Natural killer cell (primary cell): ENCODE data around the gene TMEM191B. TPM values are rescaled to one million over a fixed set of nuclear protein-coding genes. Genes with fewer than 3 reads are reported as not detected.
"Not testable (repeated sequence)": the region's sequence is repeated elsewhere in the genome, so short reads cannot be mapped to it uniquely, and the experiment has no call there.

Source experiments
- ATAC-seq, 3 donors: fragments of 150-1000 bp in 2 of 3; fragments of 200-7000 bp in 1 of 3; cut with Tn5 transposase; 1 replicate in 1 of 3; 2 replicates in 2 of 3; pipeline ENCODE4 v1.10.0; 2021; ENCODE audit warnings: mild to moderate bottlenecking in 2 of 3, moderate library complexity in 2 of 3
- DNase-seq, 2 donors: peaks; one replicate each; pipeline versions ENCODE4 v3.0.0 to v3.0.0-alpha.2; 2013 to 2021; ENCODE audit warnings: mixed read lengths in 1 of 2
- H3K27ac ChIP-seq: one replicate; pipeline ENCODE4 v1.5.1; 2013; ENCODE audit warnings: mild to moderate bottlenecking, low read length
- H3K27me3 ChIP-seq: one replicate; pipeline ENCODE4 v1.6.1; 2013; ENCODE audit warnings: low read length; ENCODE audit not compliant: control insufficient read depth, insufficient read depth
- H3K36me3 ChIP-seq: one replicate; pipeline ENCODE4 v1.6.1; 2013; ENCODE audit warnings: low read length; ENCODE audit not compliant: control insufficient read depth, insufficient read depth
- H3K4me1 ChIP-seq: one replicate; pipeline ENCODE4 v1.6.1; 2013; ENCODE audit warnings: low read length; ENCODE audit not compliant: control insufficient read depth, insufficient read depth
- H3K4me3 ChIP-seq: one replicate; pipeline ENCODE4 v1.5.1; 2013; ENCODE audit warnings: low read length
- H3K9me3 ChIP-seq: one replicate; pipeline ENCODE4 v1.6.1; 2013; ENCODE audit warnings: low read length; ENCODE audit not compliant: control insufficient read depth, insufficient read depth
- H3K27ac Mint-ChIP-seq, 2 donors: one replicate each; pipeline ENCODE4 v1.8.0; 2022; ENCODE audit warnings: mild to moderate bottlenecking in 2 of 2, mixed read lengths in 2 of 2, moderate library complexity in 1 of 2
- H3K27me3 Mint-ChIP-seq, 2 donors: one replicate each; pipeline ENCODE4 v1.8.0; 2022; ENCODE audit warnings: low read depth in 2 of 2, mixed read lengths in 2 of 2
- H3K36me3 Mint-ChIP-seq: one replicate; pipeline ENCODE4 v1.8.0; 2022; ENCODE audit warnings: mixed read lengths
- H3K4me1 Mint-ChIP-seq, 2 donors: one replicate each; pipeline ENCODE4 v1.8.0; 2022; ENCODE audit warnings: mixed read lengths in 2 of 2
- H3K4me3 Mint-ChIP-seq: one replicate; pipeline ENCODE4 v1.8.0; 2022; ENCODE audit warnings: mild to moderate bottlenecking, moderate library complexity, mixed read lengths
- H3K9me3 Mint-ChIP-seq, 2 donors: one replicate each; pipeline ENCODE4 v1.8.0; 2022; ENCODE audit warnings: mixed read lengths in 2 of 2
- WGBS: methylation state at CpG from one replicate; pipeline ENCODE4 v1.1.7; 2013; ENCODE audit warnings: missing lambda C conversion rate; ENCODE audit not compliant: insufficient coverage; 5-methylcytosine and 5-hydroxymethylcytosine counted together
- intact Hi-C: fragments of 100-400 bp; cut with micrococcal nuclease; formaldehyde crosslinking; loops from one replicate; pipeline ENCODE4 v1.14.2; 2022
- total RNA-seq, 4 donors: library from RNA; stranded (reverse); fragments of 120-200 nt in 1 of 4; gene quantifications; one replicate each; pipeline versions ENCODE4 v1.2.3 to v1.2.4, GENCODE V29; 2013 to 2022

The TMEM191B gene
- total RNA-seq, 3 donors from 2014 or later (not counting 1 experiment from before 2014, with no cell fraction given), result 1.6 to 8.5 (median 6.5) TPM

DNA sequence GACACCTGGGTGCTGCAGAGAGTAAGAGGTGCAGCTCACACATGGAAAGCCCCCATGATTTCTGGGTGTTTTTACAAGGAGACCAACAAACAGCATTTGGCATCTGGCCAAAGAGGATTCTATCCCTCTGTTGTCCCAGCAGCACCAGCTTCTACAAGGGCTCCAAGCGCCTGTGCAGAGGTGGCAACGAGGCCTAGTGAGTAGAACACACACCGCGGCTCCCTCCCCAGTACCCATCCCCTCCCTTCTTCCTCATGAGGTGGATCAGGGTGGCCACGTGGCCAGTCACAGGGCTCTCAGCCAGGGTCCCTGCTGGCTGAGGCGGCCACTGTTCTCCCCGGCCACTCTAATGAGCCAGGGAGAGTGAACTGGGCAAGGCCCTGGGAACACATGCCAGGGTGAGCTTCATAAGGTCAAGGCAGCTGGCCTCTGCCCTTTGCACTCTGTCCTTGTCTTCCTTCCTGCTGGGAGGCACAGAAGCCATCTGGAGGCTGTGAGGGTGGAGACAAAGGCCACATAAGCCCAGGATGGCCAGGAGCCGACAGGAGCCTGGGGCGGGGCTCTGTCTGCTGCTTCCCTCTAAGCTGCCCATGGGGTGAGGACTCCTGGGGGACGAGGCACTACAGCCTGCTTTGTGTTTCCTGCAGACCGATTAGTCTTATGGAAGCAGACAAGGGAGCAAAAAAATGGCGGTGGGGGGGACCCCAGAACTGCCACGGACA is 22.0 kb downstream of the TMEM191B start:
- H3K4me3 Mint-ChIP-seq, ATAC-seq, H3K27me3 ChIP-seq, H3K4me1 ChIP-seq, intact Hi-C loops, H3K4me1 Mint-ChIP-seq, H3K9me3 ChIP-seq, H3K36me3 ChIP-seq, H3K27ac ChIP-seq, H3K27ac Mint-ChIP-seq, H3K4me3 ChIP-seq, H3K27me3 Mint-ChIP-seq, DNase-seq, H3K9me3 Mint-ChIP-seq, H3K36me3 Mint-ChIP-seq: not testable (repeated sequence)
- WGBS, result 97% methylated on average over 4 of the region's 13 CpGs

DNA sequence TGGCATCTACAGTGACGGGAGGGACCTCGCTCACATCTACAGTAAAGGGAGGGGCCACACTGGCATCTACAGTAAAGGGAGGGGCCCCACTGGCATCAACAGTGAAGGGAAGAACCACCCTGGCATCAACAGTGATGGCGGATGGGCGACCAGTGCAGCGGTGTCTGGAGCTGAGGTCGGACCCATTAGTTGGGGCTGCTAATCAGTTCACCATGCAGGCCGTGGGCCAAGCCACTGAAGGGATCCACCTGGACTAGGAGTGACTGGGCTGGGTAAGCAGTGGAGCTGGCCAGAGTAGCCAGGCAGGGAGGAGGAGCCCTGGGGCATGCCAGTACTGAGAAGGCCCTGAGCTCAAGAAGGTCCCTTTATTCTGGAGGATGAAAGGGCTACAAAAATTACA is 23.4 kb downstream of the TMEM191B start:
- H3K9me3 ChIP-seq, H3K9me3 Mint-ChIP-seq, intact Hi-C loops, H3K4me1 Mint-ChIP-seq, H3K4me1 ChIP-seq, H3K27ac Mint-ChIP-seq, H3K27ac ChIP-seq, H3K36me3 Mint-ChIP-seq, ATAC-seq, DNase-seq, H3K4me3 ChIP-seq, H3K27me3 Mint-ChIP-seq, H3K27me3 ChIP-seq, H3K4me3 Mint-ChIP-seq, H3K36me3 ChIP-seq: not testable (repeated sequence)
- 92% methylated on average over 2 of the region's 7 CpGs for WGBS

DNA sequence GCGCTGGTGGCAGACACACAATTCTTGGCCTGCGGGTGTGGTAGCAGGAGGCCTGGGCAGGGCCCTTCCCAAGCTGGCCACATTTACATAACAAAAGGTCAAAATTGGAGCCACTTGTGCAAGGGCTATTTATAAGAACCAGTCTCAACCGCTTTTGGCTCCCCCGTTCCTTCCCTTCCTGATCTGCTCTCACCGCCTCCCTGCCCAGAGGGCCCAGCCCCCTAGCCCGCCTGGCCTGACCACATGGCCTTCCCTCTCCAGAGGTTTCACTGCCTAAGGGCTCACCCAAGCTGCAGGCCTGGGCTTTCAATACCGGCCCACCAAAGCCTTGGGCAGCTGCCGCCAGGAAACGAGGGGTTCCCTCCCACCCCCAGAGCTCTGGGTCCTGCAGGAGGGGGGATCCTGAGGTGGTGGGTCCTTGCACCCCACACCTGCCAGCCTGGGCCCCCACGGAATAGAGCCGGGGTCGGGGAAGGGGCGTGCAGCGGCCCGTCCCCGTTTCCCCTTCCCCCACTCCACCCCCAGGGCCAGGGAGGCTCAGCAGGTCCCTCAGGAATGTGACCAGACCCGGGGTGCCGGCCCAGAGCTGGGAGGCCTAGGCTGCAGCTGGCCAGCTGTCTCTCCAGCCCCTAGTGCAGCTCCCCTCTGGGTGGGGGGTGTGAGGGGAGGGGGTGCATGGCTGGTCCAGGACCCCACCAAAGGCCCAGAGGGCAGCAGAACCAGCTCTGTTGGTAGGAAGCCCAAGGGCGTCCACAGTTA is 25.4 kb downstream of the TMEM191B start:
- H3K4me3 ChIP-seq, H3K9me3 ChIP-seq, H3K27me3 ChIP-seq, H3K4me1 ChIP-seq, H3K9me3 Mint-ChIP-seq, DNase-seq, intact Hi-C loops, H3K36me3 Mint-ChIP-seq, H3K4me1 Mint-ChIP-seq, H3K27ac Mint-ChIP-seq, H3K27ac ChIP-seq, H3K27me3 Mint-ChIP-seq, H3K36me3 ChIP-seq, H3K4me3 Mint-ChIP-seq, ATAC-seq: not testable (repeated sequence)
- no CpG with 5 or more reads among the region's 19 CpGs for WGBS

DNA sequence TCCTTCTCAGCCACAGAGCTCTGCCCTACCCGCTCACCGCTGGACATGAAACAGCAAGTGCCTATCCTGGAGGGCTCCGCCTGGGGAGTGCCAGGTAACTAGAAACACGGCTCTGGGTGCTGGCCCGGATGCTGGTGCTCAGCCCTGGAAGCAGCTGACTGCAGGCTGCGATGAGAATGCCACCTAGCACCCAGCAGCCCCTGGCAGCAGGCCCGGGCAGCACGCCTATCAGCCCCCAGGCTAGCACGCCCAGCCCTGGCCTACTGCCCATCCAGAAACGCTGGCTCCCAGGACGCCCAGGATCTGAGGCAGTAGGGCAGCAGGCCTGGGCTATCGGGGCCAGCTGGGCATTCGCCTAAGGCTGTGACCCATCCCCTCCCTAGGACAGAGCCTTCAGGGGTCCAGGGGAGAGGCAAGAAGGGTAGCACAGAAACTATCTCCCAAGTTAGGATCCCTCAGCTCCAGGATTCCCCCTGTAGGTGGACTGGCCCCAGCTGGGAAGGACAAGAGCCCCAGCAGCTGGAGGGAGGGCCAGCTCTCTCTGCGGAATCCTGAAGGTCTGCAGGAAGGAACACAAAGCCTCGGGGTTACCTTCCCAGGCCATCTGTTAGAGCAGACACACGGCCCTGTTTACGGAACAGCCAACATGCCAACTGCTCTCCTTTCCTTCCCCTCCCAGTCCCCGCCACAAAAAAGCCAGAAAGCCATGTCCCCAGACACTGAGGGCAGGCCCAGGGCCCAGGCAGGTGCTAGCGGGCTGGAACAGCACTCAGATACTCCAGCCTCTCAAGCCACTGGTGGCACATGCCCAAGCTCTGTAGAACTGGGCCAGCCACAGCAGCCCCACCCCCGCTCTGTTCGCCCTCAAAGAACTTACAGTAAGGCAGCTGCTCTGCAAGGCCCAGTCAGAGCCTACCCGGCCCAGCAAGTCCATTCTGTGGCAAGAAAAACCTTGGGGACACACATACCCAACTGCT is 27.0 kb downstream of the TMEM191B start:
- H3K36me3 Mint-ChIP-seq, H3K36me3 ChIP-seq, H3K9me3 Mint-ChIP-seq, H3K9me3 ChIP-seq, H3K4me3 ChIP-seq, DNase-seq, H3K27ac ChIP-seq, ATAC-seq, H3K4me3 Mint-ChIP-seq, H3K27ac Mint-ChIP-seq, H3K27me3 Mint-ChIP-seq, H3K27me3 ChIP-seq, H3K4me1 Mint-ChIP-seq, intact Hi-C loops, H3K4me1 ChIP-seq: not testable (repeated sequence)
- no CpG with 5 or more reads among the region's 22 CpGs for WGBS

- intact Hi-C loops, H3K9me3 ChIP-seq, ATAC-seq, H3K36me3 ChIP-seq, H3K4me3 ChIP-seq, H3K27ac ChIP-seq, H3K27ac Mint-ChIP-seq, H3K36me3 Mint-ChIP-seq, H3K4me1 Mint-ChIP-seq, H3K27me3 Mint-ChIP-seq, H3K9me3 Mint-ChIP-seq, H3K27me3 ChIP-seq, H3K4me3 Mint-ChIP-seq, DNase-seq, H3K4me1 ChIP-seq: not testable (repeated sequence)
- no CpG with 5 or more reads among the region's 4 CpGs for WGBS
These were observed 30.9 kb downstream of the TMEM191B start for GRCh38 chr22:18558516-18558915.

- H3K4me3 Mint-ChIP-seq, H3K27me3 ChIP-seq, intact Hi-C loops, H3K9me3 ChIP-seq, H3K27me3 Mint-ChIP-seq, H3K36me3 Mint-ChIP-seq, H3K9me3 Mint-ChIP-seq, H3K4me1 Mint-ChIP-seq, H3K4me3 ChIP-seq, H3K27ac ChIP-seq, DNase-seq, H3K27ac Mint-ChIP-seq, H3K36me3 ChIP-seq, H3K4me1 ChIP-seq, ATAC-seq: not testable (repeated sequence)
- no CpG with 5 or more reads among the region's 6 CpGs for WGBS
These were observed 31.3 kb downstream of the TMEM191B start for GRCh38 chr22:18558939-18559338.

DNA sequence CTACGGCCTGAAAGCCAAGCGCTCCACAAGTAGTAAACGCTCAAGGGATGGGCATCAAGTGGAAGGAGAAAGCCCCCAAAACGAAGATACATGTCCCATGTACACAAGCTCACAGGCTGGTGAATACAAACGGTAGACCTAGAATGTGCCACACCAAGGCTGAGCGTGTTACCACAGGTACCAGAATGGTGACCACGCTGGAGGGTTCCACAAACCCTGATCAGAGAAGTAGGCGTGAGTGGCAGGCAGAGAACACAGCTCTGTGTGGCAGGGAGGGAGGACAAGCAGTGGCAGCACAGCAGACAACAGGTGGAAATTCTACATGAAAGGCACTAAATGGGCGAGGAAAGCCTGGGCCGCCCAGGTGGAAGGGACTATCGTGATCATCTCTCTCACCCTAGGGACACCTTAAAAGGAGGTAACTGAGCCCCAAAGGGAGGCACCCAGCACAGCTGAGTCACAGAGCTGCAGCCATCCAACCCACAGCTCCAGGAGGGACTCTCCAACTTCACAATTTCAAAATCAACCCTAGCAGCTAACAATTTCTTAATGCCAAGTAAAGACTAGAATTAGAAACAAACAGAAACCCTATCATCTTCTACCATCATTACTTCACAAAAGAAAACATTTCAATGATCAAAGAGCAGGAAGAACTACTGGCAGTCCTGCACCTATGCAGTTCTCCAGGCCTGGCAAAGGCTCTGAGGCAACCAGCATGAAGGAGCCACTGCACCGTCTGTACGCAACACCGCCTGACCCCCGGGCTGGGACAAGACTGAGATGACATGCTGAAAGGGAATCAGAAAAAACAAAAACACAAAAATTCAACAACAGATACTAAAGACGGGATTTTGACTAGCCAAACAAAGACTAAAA is 32.7 kb downstream of the TMEM191B start:
- DNase-seq, H3K4me3 Mint-ChIP-seq, H3K4me3 ChIP-seq, H3K27me3 Mint-ChIP-seq, H3K9me3 ChIP-seq, intact Hi-C loops, H3K36me3 Mint-ChIP-seq, H3K27ac Mint-ChIP-seq, H3K36me3 ChIP-seq, H3K27me3 ChIP-seq, H3K4me1 ChIP-seq, H3K27ac ChIP-seq, H3K9me3 Mint-ChIP-seq, H3K4me1 Mint-ChIP-seq: not testable (repeated sequence)
- peak in 2 of 3 donors; percentile 46 to 55 for ATAC-seq
- WGBS, result no CpG with 5 or more reads among the region's 16 CpGs
